Measurements from ENCODE around the gene CNPY4. TPM values are rescaled to one million over a fixed set of nuclear protein-coding genes. Genes with fewer than 3 reads are reported as not detected.

CNPY4 gene
- polyA plus RNA-seq, 3 donors = 4.1 to 16.4 (median 12.1) TPM

- no peak overlapping the region for H3K27ac ChIP-seq (ENCODE audit: low read depth, low read length)
- 77 to 95% (median 94%) methylated on average over 10 to 11 of the region's 11 CpGs for WGBS, 3 donors
Observed at GRCh38 chr7:100173806-100174495, 54.5 kb downstream of the CNPY4 start.

GRCh38 chr7:100174582-100174981 lies 55.1 kb downstream of the CNPY4 start:
- no peak overlapping the region for H3K27ac ChIP-seq (ENCODE audit: low read depth, low read length)
- 84 to 92% (median 90%) methylated on average over 5 of the region's 5 CpGs for WGBS, 3 donors

Other genes with a start within 250 kb of the CNPY4 start
- gene OR2AE1, start 242.6 kb upstream of the CNPY4 start, polyA plus RNA-seq = not detected
- 10 to 100 TPM; 15.0 to 22.2 (median 17.1) TPM for gene TRIM4, start 200.1 kb upstream of the CNPY4 start, polyA plus RNA-seq
- gene GJC3, start 190.0 kb upstream of the CNPY4 start, polyA plus RNA-seq = 1 to 10 TPM in 2 of 3 donors, under 1 TPM in 1; 0.22 to 1.9 (median 1.3) TPM
- gene AZGP1, start 143.6 kb upstream of the CNPY4 start, polyA plus RNA-seq = 100 to 1,000 TPM; 155 to 415 (median 202) TPM
- 10 to 100 TPM; 10.9 to 13.0 (median 12.9) TPM for gene ZKSCAN1, start 104.0 kb upstream of the CNPY4 start, polyA plus RNA-seq
- gene ZSCAN21, start 69.9 kb upstream of the CNPY4 start, polyA plus RNA-seq = 1 to 10 TPM; 5.4 to 8.6 (median 7.8) TPM
- gene ZNF3, start 37.9 kb upstream of the CNPY4 start, polyA plus RNA-seq = 10 to 100 TPM in 2 of 3 donors, 1 to 10 TPM in 1; 9.9 to 12.7 (median 12.3) TPM
- gene COPS6, start 30.7 kb upstream of the CNPY4 start, polyA plus RNA-seq = 100 to 1,000 TPM in 2 of 3 donors, 10 to 100 TPM in 1; 48.5 to 123 (median 117) TPM
- gene MCM7, start 18.2 kb upstream of the CNPY4 start, polyA plus RNA-seq = 10 to 100 TPM; 36.2 to 47.5 (median 39.9) TPM
- gene AP4M1, start 18.0 kb upstream of the CNPY4 start, polyA plus RNA-seq = 10 to 100 TPM; 12.2 to 15.5 (median 13.5) TPM
- gene TAF6, start 276 bp upstream of the CNPY4 start, polyA plus RNA-seq = 10 to 100 TPM; 16.3 to 30.9 (median 27.1) TPM
- 1 to 10 TPM; 2.3 to 2.5 (median 2.5) TPM for gene MBLAC1, start 7.3 kb downstream of the CNPY4 start, polyA plus RNA-seq
- gene LAMTOR4, start 29.3 kb downstream of the CNPY4 start, polyA plus RNA-seq = 100 to 1,000 TPM; 131 to 307 (median 245) TPM
- 10 to 100 TPM in 2 of 3 donors, 1 to 10 TPM in 1; 7.5 to 14.5 (median 11.8) TPM for gene TRAPPC14, start 39.1 kb downstream of the CNPY4 start, polyA plus RNA-seq
- gene GAL3ST4, start 49.0 kb downstream of the CNPY4 start, polyA plus RNA-seq = 1 to 10 TPM in 2 of 3 donors, under 1 TPM in 1; 0.44 to 3.7 (median 1.5) TPM
- under 1 TPM; 0.22 to 0.31 (median 0.30) TPM for gene GPC2, start 57.7 kb downstream of the CNPY4 start, polyA plus RNA-seq
- under 1 TPM in 2 of 3 donors, not detected in 1; 0.52 to 0.99 TPM for gene STAG3, start 58.3 kb downstream of the CNPY4 start, polyA plus RNA-seq
- gene PVRIG, start 100.3 kb downstream of the CNPY4 start, polyA plus RNA-seq = under 1 TPM in 2 of 3 donors, not detected in 1; 0.54 to 0.76 TPM
- under 1 TPM in 2 of 3 donors, not detected in 1; 0.05 to 0.15 TPM for gene SPDYE3, start 188.1 kb downstream of the CNPY4 start, polyA plus RNA-seq
- 10 to 100 TPM; 41.1 to 59.0 (median 43.2) TPM for gene PILRB, start 238.5 kb downstream of the CNPY4 start, polyA plus RNA-seq